VCaP (cell line): ENCODE measurements around the gene ANKRD55.

ENCODE experiments used
- H3K27ac ChIP-seq: fragments of 450-650 bp; 2 replicates; pipeline ENCODE4 v1.5.1; 2017
- CTCF ChIP-seq: fragments of 450-650 bp; conservative IDR thresholded peaks from 2 replicates; pipeline ENCODE4 v1.5.1; 2017; ENCODE audit warnings: mild to moderate bottlenecking, moderate library complexity

ANKRD55 gene

GRCh38 chr5:56053363-56053762 lies 179.8 kb downstream of the ANKRD55 start:
- no peak overlapping the region for H3K27ac ChIP-seq
- no peak for TF ChIP-seq CTCF

GRCh38 chr5:56052735-56053134 lies 180.4 kb downstream of the ANKRD55 start:
- TF ChIP-seq CTCF, result no peak
- no peak overlapping the region for H3K27ac ChIP-seq

- no peak for TF ChIP-seq CTCF
- peak overlapping the region; percentile 70 for H3K27ac ChIP-seq
Observed at GRCh38 chr5:56050551-56051255, 182.4 kb downstream of the ANKRD55 start.
